ENCODE measurements around the gene BRIP1.

BRIP1 gene

DNA sequence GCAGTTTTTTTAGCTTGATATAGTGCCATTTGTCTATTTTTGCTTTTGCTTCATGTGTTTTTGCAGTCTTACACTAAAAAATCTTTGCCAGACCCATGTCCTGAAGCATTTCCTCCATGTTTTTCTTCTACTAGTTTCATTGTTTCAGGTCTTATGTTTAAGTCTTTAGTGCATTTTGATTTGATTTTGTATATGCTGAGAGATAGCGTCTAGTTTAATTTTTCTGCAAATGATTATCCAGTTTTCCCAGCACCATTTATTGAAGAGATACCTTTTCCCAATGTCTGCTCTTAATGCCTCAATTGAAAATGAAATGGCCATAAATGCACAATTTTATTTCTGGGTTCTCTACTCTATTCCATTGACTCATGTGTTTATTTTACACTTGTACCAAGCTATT lies 231.5 kb downstream of the BRIP1 start:
- no peak for DNase-seq (ENCODE audit: low read depth)
